DND-41 (cell line): ENCODE data around the gene SETBP1.

Experiments
- EZH2 ChIP-seq: IDR thresholded peaks from 3 replicates; pipeline ENCODE4 v1.6.1; 2012; ENCODE audit warnings: borderline replicate concordance, low read depth, mild to moderate bottlenecking, moderate library complexity, low read length, inconsistent platforms; ENCODE audit not compliant: severe bottlenecking
- TF ChIP-seq, protein P1 (sequence below): IDR thresholded peaks from 2 replicates; pipeline ENCODE4 v1.5.1; 2012; ENCODE audit warnings: borderline replicate concordance, low read length, moderate library complexity, mild to moderate bottlenecking; ENCODE audit not compliant: poor library complexity, severe bottlenecking; ENCODE audit errors: extremely low read depth

- TF ChIP-seq, protein P1, sequence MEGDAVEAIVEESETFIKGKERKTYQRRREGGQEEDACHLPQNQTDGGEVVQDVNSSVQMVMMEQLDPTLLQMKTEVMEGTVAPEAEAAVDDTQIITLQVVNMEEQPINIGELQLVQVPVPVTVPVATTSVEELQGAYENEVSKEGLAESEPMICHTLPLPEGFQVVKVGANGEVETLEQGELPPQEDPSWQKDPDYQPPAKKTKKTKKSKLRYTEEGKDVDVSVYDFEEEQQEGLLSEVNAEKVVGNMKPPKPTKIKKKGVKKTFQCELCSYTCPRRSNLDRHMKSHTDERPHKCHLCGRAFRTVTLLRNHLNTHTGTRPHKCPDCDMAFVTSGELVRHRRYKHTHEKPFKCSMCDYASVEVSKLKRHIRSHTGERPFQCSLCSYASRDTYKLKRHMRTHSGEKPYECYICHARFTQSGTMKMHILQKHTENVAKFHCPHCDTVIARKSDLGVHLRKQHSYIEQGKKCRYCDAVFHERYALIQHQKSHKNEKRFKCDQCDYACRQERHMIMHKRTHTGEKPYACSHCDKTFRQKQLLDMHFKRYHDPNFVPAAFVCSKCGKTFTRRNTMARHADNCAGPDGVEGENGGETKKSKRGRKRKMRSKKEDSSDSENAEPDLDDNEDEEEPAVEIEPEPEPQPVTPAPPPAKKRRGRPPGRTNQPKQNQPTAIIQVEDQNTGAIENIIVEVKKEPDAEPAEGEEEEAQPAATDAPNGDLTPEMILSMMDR: no peak
- no peak for TF ChIP-seq EZH2
Measured at GRCh38 chr18:44763327-44763726, 82.6 kb downstream of the SETBP1 start.
